NAMALWA (cell line): ENCODE measurements around the gene MROH7.

Experiments used
- DNase-seq: peaks from one replicate; pipeline ENCODE4 v3.0.0-alpha.2; 2015; ENCODE audit warnings: low spot score

The MROH7 gene

DNA sequence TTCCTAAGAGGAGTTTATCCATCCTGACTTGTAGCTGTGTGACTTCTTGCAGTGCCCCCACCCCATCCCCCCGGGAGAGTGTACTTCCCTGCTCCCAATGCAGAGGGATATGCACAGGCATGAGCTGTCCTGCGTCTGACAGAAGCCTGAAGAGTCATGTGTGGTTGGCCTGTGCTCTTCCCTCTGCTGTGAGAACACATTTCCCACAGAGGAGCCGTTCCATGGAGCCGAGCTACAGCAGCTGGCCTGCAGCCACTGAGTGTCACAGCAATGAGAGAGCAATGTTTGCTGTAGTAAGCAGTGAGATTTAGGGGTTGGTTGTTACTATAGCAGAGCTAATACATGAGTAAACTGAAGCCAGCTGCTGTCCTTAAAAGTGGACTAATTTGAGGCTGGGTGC is 100.7 kb downstream of the MROH7 start:
- DNase-seq = no peak

GRCh38 chr1:54743416-54744226 is 102.0 kb downstream of the MROH7 start:
- DNase-seq = no peak

DNA sequence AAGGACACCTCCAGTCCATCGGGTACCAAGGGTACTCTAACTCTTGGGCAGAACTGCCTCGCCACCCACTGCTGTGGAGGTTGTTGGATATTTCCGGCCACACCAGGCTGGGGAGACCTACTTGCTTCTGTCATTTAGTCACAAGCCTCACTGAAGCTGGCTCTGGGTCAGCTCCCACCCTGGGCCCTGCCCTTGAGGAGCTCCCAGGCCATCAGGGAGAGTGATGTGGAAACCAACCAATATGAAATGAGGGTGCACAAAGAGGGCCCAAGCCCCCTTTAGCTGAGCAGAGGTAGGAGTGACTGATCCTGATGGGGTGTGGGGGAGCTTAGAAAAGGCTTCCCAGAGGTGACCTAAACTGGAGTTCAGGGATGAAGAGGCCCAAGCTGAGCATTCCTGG is 103.1 kb downstream of the MROH7 start:
- DNase-seq = no peak

DNA sequence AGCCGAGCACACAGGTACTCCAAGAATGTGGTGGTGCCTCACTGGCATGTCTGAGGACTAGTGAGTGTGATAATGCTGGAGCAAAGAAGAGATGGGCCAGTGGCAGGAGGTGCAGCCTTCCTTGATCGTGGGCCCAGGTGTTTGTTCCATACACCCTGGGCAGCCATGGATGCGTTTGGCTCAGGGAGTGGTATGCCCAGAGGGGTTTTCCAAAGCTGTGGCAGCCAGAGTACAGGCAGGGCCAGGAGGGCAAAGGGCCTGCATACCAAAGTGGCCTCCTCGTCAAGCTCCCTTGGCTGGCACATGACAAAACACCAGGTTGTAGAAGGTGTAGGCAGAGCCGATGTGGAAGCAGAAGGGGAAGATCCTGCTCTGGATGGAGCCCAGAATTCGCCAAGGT is 103.7 kb downstream of the MROH7 start:
- no peak for DNase-seq

GRCh38 chr1:54745864-54746263 is 104.3 kb downstream of the MROH7 start:
- no peak for DNase-seq

DNA sequence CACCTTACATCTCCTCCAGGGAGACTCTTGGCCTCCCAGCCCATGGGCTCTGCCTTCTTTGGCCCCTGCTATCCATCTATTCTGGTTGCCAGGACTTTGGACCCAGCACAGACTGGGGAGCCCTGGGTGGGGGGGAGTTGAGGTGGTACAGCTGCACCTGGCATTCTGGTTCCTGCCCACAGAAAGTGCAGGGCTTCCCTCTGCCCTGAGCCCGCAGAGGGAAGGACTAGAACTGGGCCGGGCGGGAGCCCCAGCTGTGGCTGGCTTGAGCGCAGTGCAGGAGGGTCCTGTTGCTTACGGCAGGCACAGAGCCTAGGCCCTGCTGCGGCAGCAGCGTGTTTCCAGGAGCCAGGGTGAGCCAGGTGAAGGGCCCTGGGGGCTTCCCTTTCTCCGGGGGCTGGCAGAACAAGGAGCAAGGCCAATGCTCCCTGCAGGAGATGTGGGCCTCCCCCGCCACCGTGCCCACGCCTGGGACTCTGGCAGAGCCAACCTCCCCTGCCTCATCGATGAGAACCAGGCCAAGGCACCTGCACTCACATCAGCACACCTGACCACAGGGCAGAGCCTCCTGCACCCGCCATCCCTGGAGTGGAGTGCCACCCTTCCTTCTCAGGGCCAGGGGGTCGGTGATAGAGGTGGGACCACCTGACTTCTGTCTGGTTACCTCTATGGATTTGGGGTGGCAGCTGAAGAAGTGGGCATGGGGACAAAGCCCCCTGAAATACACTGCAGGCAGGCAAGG is 106.7 kb downstream of the MROH7 start:
- no peak for DNase-seq

DNA sequence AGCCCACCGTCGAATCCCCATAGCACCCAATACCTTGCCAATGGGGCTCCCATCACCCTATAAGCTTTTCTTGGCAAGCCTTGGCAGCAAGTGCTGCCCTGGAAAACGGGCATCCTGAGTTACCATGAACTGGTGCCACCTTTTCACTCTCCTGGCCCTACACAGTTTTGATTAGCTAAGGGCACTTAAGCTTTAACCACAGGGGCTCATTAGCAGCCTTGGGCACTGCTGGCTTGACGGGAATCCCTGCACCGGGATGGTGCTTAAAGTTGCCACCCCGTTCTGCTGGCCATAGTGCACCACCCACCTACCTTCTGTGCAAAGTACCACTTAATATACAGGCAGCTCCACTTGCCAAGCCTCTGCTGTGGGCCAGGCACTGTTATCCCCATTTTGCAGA is 109.0 kb downstream of the MROH7 start:
- no peak for DNase-seq

DNA sequence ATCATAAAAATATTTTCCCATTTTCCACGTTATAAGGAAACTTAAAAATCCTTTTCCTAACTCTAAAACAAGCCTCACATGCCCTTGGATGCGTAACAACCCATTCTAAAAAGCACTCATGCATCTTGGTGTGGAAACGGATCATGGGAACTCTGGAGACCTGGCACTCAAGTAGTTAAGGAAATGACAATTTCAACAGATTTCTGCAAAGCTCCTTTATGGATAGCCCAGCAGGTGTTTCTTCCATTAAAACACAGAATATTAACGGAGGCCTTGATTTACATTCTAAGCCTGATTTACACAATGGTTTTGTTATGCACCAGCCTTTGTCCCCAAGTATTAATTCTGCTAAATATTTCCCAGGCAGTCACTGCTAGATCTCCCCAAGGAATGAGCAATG is 109.8 kb downstream of the MROH7 start:
- DNase-seq = no peak

GRCh38 chr1:54754045-54754444 is 112.5 kb downstream of the MROH7 start:
- no peak for DNase-seq

GRCh38 chr1:54754486-54755285 is 113.1 kb downstream of the MROH7 start:
- DNase-seq = no peak

GRCh38 chr1:54757833-54758232 is 116.2 kb downstream of the MROH7 start:
- DNase-seq = no peak

DNA sequence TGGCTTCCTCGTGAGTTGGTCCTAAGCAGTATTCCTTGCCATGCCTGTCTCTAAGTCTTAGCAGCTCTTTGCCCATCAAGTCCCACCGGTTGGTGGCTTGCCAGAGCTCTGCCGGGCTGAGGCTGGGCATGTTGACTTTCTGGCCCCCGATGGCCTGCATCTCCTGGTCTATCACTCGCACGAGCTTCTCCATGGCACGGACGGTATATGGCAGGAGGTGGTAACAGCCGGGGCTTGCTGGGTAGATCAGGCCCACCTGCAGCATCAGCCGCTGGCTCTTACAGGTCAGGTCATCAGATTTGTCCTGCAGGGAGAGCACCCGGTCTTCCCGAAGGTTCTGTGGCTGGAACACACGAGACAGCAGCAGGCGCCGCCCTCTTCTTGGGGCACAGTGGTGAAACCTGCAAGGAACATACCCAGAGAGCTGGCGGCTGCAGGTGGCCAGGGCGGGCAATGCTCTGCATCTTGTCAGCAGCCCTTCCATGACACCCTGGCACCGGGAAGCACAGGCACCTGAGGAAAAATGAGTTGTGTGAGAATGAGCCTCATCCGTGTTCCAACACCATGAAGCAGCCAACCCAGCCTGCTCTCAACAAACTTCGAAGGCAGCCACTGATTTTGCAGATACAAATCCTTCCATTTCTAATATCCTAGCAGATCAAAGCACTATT is 117.2 kb downstream of the MROH7 start:
- DNase-seq = no peak
